HG03066 (cell line): Measurements from ENCODE around the gene NTN1.

Experiments
- ATAC-seq: cut with Tn5 transposase; IDR thresholded peaks from one replicate; pipeline ENCODE4 v1.9.1; 2021; ENCODE audit warnings: low read depth; ENCODE audit not compliant: unreplicated experiment

Gene NTN1

GRCh38 chr17:9032151-9032550, 10.8 kb downstream of the NTN1 start:
- no peak for ATAC-seq

GRCh38 chr17:9032583-9032982, 11.3 kb downstream of the NTN1 start:
- ATAC-seq, result no peak

GRCh38 chr17:9035249-9035648, 13.9 kb downstream of the NTN1 start:
- ATAC-seq, result no peak

GRCh38 chr17:9036336-9036735, 15.0 kb downstream of the NTN1 start:
- ATAC-seq, result no peak

GRCh38 chr17:9037736-9038135, 16.4 kb downstream of the NTN1 start:
- ATAC-seq, result no peak

- ATAC-seq, result no peak
Observed at GRCh38 chr17:9038380-9038779, 17.1 kb downstream of the NTN1 start.

GRCh38 chr17:9044772-9045463, 23.6 kb downstream of the NTN1 start:
- ATAC-seq, result no peak

GRCh38 chr17:9050801-9051401, 29.6 kb downstream of the NTN1 start:
- no peak for ATAC-seq

- ATAC-seq, result no peak
Observed at GRCh38 chr17:9051561-9051960, 30.3 kb downstream of the NTN1 start.

GRCh38 chr17:9052921-9053320, 31.6 kb downstream of the NTN1 start:
- ATAC-seq, result no peak

GRCh38 chr17:9053406-9053805, 32.1 kb downstream of the NTN1 start:
- ATAC-seq, result no peak

GRCh38 chr17:9054126-9054975, 33.0 kb downstream of the NTN1 start:
- ATAC-seq, result no peak

- no peak for ATAC-seq
Observed at GRCh38 chr17:9055281-9055680, 34.0 kb downstream of the NTN1 start.

GRCh38 chr17:9056566-9056965, 35.3 kb downstream of the NTN1 start:
- no peak for ATAC-seq

GRCh38 chr17:9057310-9057709, 36.0 kb downstream of the NTN1 start:
- no peak for ATAC-seq

- ATAC-seq, result no peak
Observed at GRCh38 chr17:9062399-9062902, 41.1 kb downstream of the NTN1 start.

- no peak for ATAC-seq
Observed at GRCh38 chr17:9064311-9064834, 43.1 kb downstream of the NTN1 start.

GRCh38 chr17:9071016-9071415, 49.7 kb downstream of the NTN1 start:
- ATAC-seq, result no peak

- no peak for ATAC-seq
Observed at GRCh38 chr17:9071811-9072498, 50.6 kb downstream of the NTN1 start.

GRCh38 chr17:9072696-9073339, 51.5 kb downstream of the NTN1 start:
- ATAC-seq, result no peak
